GM12874 (cell line): ENCODE measurements around the gene ZDHHC5.

Source experiments
- CTCF ChIP-seq: IDR thresholded peaks from 2 replicates; pipeline ENCODE4 v1.5.1; 2011; ENCODE audit warnings: low read depth, mild to moderate bottlenecking, control low read depth, low read length, moderate library complexity; ENCODE audit not compliant: insufficient read depth

ZDHHC5 gene

GRCh38 chr11:57649826-57650738 lies 17.8 kb upstream of the ZDHHC5 start, which contains the start of gene YPEL4:
Gene YPEL4, minus strand, starts transcription at chr11:57649912. Its CDS starts 2,805 bp downstream, at chr11:57647107.
- no peak for TF ChIP-seq CTCF

- no peak for TF ChIP-seq CTCF
Observed at GRCh38 chr11:57650739-57651090, 17.2 kb upstream of the ZDHHC5 start.

- TF ChIP-seq CTCF: no peak
Observed at GRCh38 chr11:57651408-57651807, 16.5 kb upstream of the ZDHHC5 start.

GRCh38 chr11:57652662-57653061 lies 15.3 kb upstream of the ZDHHC5 start:
- TF ChIP-seq CTCF: no peak

GRCh38 chr11:57653163-57653562 lies 14.8 kb upstream of the ZDHHC5 start:
- TF ChIP-seq CTCF: no peak

GRCh38 chr11:57656885-57657193 lies 11.1 kb upstream of the ZDHHC5 start:
- no peak for TF ChIP-seq CTCF

GRCh38 chr11:57657194-57658022 lies 10.5 kb upstream of the ZDHHC5 start, which contains the start of gene CLP1:
Gene CLP1, plus strand, starts transcription at chr11:57657762. Its CDS starts 1,715 bp downstream, at chr11:57659477.
- TF ChIP-seq CTCF: no peak
